ENCODE measurements around the gene SLC45A1. TPM values are rescaled to one million over a fixed set of nuclear protein-coding genes. Genes with fewer than 3 reads are reported as not detected.
A peak's percentile ranks its signal among the peaks of the same experiment; 100 is the strongest.

SLC45A1 gene
- total RNA-seq, 2 experiments from 2014 or later = 0.32 to 0.44 TPM

GRCh38 chr1:8382051-8382505 is 64.2 kb downstream of the SLC45A1 start:
- ChIA-PET POLR2A (interaction anchor here (0.5 kb wide), 1 partner anchor 462 kb away, joined by 3 read pairs; no protein-coding TSS in a partner anchor), CTCF (interaction anchor here (0.5 kb wide), 1 partner anchor 225 kb away, joined by 3 read pairs; no protein-coding TSS in a partner anchor)
- Mint-ChIP-seq H3K36me3 (ENCODE audit: low read depth) (peaks cover 44% of the 10 kb centered on the region), H3K27me3 (no peaks in the 10 kb centered on the region), H3K4me3 (no peak overlapping the region), H3K27ac (peak overlapping the region; percentile 42), H3K9me3 (no peaks in the 10 kb centered on the region), H3K4me1 (peaks cover 68% of the 10 kb centered on the region)
- DNase-seq = no peak

DNA sequence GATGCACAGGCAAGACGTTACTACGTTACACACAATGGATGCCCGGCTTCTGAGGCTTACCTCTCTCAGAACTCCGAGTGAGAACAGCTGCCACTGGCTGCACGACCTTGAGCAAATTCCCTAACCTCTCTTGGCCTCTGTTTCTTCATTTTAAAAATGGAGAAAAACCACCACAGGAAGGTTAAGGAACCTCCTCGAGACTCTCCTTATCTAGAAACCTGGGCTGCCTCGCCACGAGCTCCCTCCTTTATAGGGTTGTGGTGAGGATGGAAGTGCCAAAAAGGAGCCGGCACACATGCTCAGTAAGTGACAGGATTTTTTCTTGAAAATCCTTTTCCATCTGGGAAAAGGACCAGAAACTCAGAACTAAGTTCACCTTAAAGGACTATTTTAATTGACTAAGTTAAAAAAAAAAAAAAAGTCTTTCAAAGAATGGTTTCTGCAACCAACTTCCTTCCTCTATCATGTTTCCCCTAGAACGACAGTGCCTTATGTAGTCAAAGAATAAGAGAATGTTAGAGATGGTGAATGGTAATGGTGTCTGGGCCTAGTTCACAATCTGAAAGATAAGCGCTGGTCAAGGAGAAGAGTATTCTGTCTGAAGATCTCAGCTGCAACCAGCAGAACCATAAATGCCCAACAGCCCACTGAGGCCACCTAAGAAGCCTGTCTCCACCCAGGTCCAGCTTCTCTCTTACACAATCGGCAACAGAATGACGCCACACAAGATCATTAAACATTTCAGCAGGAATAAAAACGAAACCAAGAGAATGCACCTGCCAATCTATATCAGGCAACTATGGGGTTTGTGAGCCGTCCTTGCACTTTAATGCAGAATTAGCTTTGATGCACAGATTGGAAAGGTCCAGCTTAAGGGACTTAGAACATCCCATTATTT is 64.9 kb downstream of the SLC45A1 start:
- CTCF ChIA-PET = interaction anchor here (0.6 to 1.1 kb wide), 3 partner anchors 26 to 217 kb away, joined by 3 read pairs; no protein-coding TSS in a partner anchor
- Mint-ChIP-seq H3K4me3 (peak overlapping the region; percentile 69), H3K27me3 (no peaks in the 10 kb centered on the region), H3K27ac (peak overlapping the region; percentile 94), H3K9me3 (no peaks in the 10 kb centered on the region), H3K4me1 (peaks cover 66% of the 10 kb centered on the region), H3K36me3 (ENCODE audit: low read depth) (peaks cover 42% of the 10 kb centered on the region)
- POLR2A ChIA-PET = interaction anchor here (0.5 to 0.6 kb wide), 2 partner anchors 201 to 462 kb away, joined by 3 read pairs; no protein-coding TSS in a partner anchor
- no peak for DNase-seq

GRCh38 chr1:8384088-8384487 is 66.2 kb downstream of the SLC45A1 start:
- ChIA-PET POLR2A (no interaction called here), CTCF (no interaction called here)
- DNase-seq = no peak
- H3K9me3 Mint-ChIP-seq = no peaks in the 10 kb centered on the region
- H3K4me1 Mint-ChIP-seq = peaks cover 60% of the 10 kb centered on the region
- peaks cover 43% of the 10 kb centered on the region for H3K36me3 Mint-ChIP-seq (ENCODE audit: low read depth)
- H3K27me3 Mint-ChIP-seq = no peaks in the 10 kb centered on the region
- H3K4me3 Mint-ChIP-seq = no peak overlapping the region
- peak overlapping the region; percentile 67 for H3K27ac Mint-ChIP-seq

GRCh38 chr1:8384577-8384976 is 66.7 kb downstream of the SLC45A1 start:
- H3K9me3 Mint-ChIP-seq = no peaks in the 10 kb centered on the region
- DNase-seq = no peak
- peaks cover 46% of the 10 kb centered on the region for H3K36me3 Mint-ChIP-seq (ENCODE audit: low read depth)
- H3K4me1 Mint-ChIP-seq = peaks cover 60% of the 10 kb centered on the region
- no peak overlapping the region for H3K4me3 Mint-ChIP-seq
- POLR2A ChIA-PET = no interaction called here
- CTCF ChIA-PET = no interaction called here
- H3K27ac Mint-ChIP-seq = no peak overlapping the region
- H3K27me3 Mint-ChIP-seq = no peaks in the 10 kb centered on the region

DNA sequence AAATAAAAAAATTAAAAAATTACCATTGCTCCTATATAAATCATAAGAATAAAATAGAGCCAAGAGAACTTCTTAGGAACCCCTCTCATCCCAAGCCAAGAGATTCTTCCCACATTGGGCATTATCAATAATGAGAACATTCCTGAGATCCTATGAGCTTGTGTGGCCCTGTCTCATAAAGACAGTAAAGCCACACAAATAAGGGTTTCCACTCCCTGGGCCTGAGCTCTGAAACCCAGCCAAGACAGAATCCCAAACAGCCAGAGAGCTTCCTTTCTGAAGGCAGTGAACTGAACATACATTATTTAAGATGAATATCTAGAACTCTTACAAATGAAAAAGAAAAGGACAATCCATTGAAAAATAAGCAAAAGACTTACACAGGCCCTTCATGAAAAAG is 68.3 kb downstream of the SLC45A1 start:
- Mint-ChIP-seq H3K27me3 (no peaks in the 10 kb centered on the region), H3K27ac (peak overlapping the region; percentile 32), H3K4me3 (no peak overlapping the region), H3K9me3 (no peaks in the 10 kb centered on the region), H3K36me3 (ENCODE audit: low read depth) (peaks cover 52% of the 10 kb centered on the region), H3K4me1 (peaks cover 71% of the 10 kb centered on the region)
- ChIA-PET POLR2A (no interaction called here), CTCF (interaction anchor here (1.0 kb wide), 1 partner anchor 11 kb away, joined by 3 read pairs; no protein-coding TSS in a partner anchor)
- DNase-seq = no peak

- no peak overlapping the region for H3K27ac Mint-ChIP-seq
- peaks cover 68% of the 10 kb centered on the region for H3K4me1 Mint-ChIP-seq
- DNase-seq = no peak
- no peaks in the 10 kb centered on the region for H3K27me3 Mint-ChIP-seq
- H3K9me3 Mint-ChIP-seq = no peaks in the 10 kb centered on the region
- ChIA-PET POLR2A (no interaction called here), CTCF (no interaction called here)
- H3K36me3 Mint-ChIP-seq (ENCODE audit: low read depth) = peaks cover 56% of the 10 kb centered on the region
- no peak overlapping the region for H3K4me3 Mint-ChIP-seq
These were observed 71.0 kb downstream of the SLC45A1 start for GRCh38 chr1:8388732-8389562.

DNA sequence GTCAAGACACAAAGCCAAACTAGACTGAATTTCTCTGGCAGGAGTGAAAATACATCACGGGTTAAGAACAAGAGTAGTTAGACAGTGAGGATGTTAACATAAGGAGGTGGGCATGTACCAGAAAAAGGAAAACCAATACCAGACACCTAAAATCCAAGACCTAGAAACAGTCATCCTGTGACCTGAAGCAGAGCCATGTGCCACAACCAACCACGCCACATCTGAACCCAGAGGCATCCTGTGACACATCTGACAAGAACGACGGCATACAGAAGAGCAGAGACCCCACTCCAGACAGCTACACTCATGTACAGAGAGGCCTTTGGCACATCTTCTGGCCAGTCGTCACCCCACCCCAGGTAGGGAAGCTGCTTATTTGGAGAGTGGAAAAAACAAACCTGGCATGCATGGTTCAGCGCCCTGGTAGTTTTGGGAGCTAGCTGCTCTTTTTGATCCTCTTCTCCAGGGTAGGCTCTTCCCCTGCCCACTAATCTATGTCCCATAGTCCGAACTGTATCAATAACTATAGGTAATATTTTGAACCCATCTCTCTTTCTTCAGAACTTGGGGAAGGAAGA is 72.1 kb downstream of the SLC45A1 start:
- Mint-ChIP-seq H3K27me3 (no peaks in the 10 kb centered on the region), H3K4me3 (no peak overlapping the region), H3K4me1 (peaks cover 67% of the 10 kb centered on the region), H3K36me3 (ENCODE audit: low read depth) (peaks cover 56% of the 10 kb centered on the region), H3K27ac (no peak overlapping the region), H3K9me3 (no peaks in the 10 kb centered on the region)
- DNase-seq = no peak
- CTCF ChIA-PET = interaction anchor here (1.0 kb wide), 1 partner anchor 372 kb away, joined by 4 read pairs; no protein-coding TSS in a partner anchor
- POLR2A ChIA-PET = no interaction called here

GRCh38 chr1:8390707-8391106 is 72.8 kb downstream of the SLC45A1 start:
- ChIA-PET CTCF (interaction anchor here (1.0 kb wide), 2 partner anchors 27 to 373 kb away, joined by 3 to 4 read pairs; no protein-coding TSS in a partner anchor), POLR2A (no interaction called here)
- Mint-ChIP-seq H3K9me3 (no peaks in the 10 kb centered on the region), H3K4me3 (no peak overlapping the region), H3K27me3 (no peaks in the 10 kb centered on the region), H3K36me3 (ENCODE audit: low read depth) (peaks cover 57% of the 10 kb centered on the region), H3K27ac (peak overlapping the region; percentile 10), H3K4me1 (peaks cover 68% of the 10 kb centered on the region)
- DNase-seq = no peak

- H3K4me1 Mint-ChIP-seq = peaks cover 79% of the 10 kb centered on the region
- no peak for DNase-seq
- no peaks in the 10 kb centered on the region for H3K27me3 Mint-ChIP-seq
- CTCF ChIA-PET = interaction anchor here (0.5 kb wide), 1 partner anchor 213 kb away, joined by 4 read pairs; no protein-coding TSS in a partner anchor
- POLR2A ChIA-PET = no interaction called here
- no peak overlapping the region for H3K27ac Mint-ChIP-seq
- H3K36me3 Mint-ChIP-seq (ENCODE audit: low read depth) = peaks cover 55% of the 10 kb centered on the region
- H3K4me3 Mint-ChIP-seq = no peak overlapping the region
- no peaks in the 10 kb centered on the region for H3K9me3 Mint-ChIP-seq
These were observed 74.6 kb downstream of the SLC45A1 start for GRCh38 chr1:8392522-8392921.
